Activated T-helper 17 cell treated with anti-CD3 and anti-CD28 coated beads, Interleukin-2, amount 50 U/mL, for 72 hours (primary cell): Measurements from ENCODE around the gene ZCCHC18. TPM values are rescaled to one million over a fixed set of nuclear protein-coding genes. Genes with fewer than 3 reads are reported as not detected.
A peak's percentile ranks its signal among the peaks of the same experiment; 100 is the strongest.

ENCODE experiments used
- ATAC-seq: fragments of 150-1000 bp; cut with Tn5 transposase; replicated peaks from 2 replicates; pipeline ENCODE4 v1.10.0; 2021; ENCODE audit warnings: mild to moderate bottlenecking, moderate library complexity
- H3K27ac Mint-ChIP-seq: one replicate; pipeline ENCODE4 v1.8.0; 2022; ENCODE audit warnings: mixed read lengths
- H3K27me3 Mint-ChIP-seq: one replicate; pipeline ENCODE4 v1.8.0; 2022; ENCODE audit warnings: mixed read lengths
- H3K36me3 Mint-ChIP-seq: one replicate; pipeline ENCODE4 v1.8.0; 2022; ENCODE audit warnings: low read depth, mild to moderate bottlenecking, mixed read lengths
- H3K4me1 Mint-ChIP-seq: one replicate; pipeline ENCODE4 v1.8.0; 2022; ENCODE audit warnings: mixed read lengths
- H3K4me3 Mint-ChIP-seq: one replicate; pipeline ENCODE4 v1.8.0; 2022; ENCODE audit warnings: mild to moderate bottlenecking, mixed read lengths
- H3K9me3 Mint-ChIP-seq: one replicate; pipeline ENCODE4 v1.8.0; 2022; ENCODE audit warnings: mixed read lengths
- total RNA-seq, 2 donors: library from RNA; stranded (reverse); gene quantifications; one replicate each; pipeline ENCODE4 v1.2.3, GENCODE V29; 2022

The ZCCHC18 gene
- total RNA-seq, 2 donors from 2014 or later = 1.6 to 2.0 TPM

- Mint-ChIP-seq H3K27ac (peak within 1 kb of the TSS; percentile 98), H3K4me3 (peak within 1 kb of the TSS; percentile 89), H3K36me3 (peaks cover 18% of the 10 kb centered on the region), H3K9me3 (no peaks in the 10 kb centered on the region), H3K27me3 (no peaks in the 10 kb centered on the region), H3K4me1 (no peaks in the 10 kb centered on the region)
- peak; percentile 95 for ATAC-seq
Measured at GRCh38 chrX:104156630-104157529, 44.6 kb downstream of the ZCCHC18 start, which contains the start of gene SLC25A53. Gene SLC25A53 (minus strand): TSS chrX:104157009. CDS start chrX:104105257, 51,752 bp downstream.

Other genes with a start within 250 kb of the ZCCHC18 start
- gene TMSB15B, start 149.9 kb upstream of the ZCCHC18 start, total RNA-seq = 10 to 100 TPM in 1 of 2 donors, 1 to 10 TPM in 1; 9.0 to 11.1 TPM
- gene H2BW1, start 98.8 kb upstream of the ZCCHC18 start, total RNA-seq = not detected
- not detected for gene H2BW2, start 72.6 kb upstream of the ZCCHC18 start, total RNA-seq
- gene TMSB15C, start 36.3 kb upstream of the ZCCHC18 start, total RNA-seq = 1 to 10 TPM; 5.1 to 5.4 TPM
- 1 to 10 TPM; 6.1 to 8.7 TPM for gene SLC25A53, start 44.5 kb downstream of the ZCCHC18 start, total RNA-seq
- gene FAM199X, start 53.9 kb downstream of the ZCCHC18 start, total RNA-seq = 1 to 10 TPM; 9.6 TPM
- gene ESX1, start 142.4 kb downstream of the ZCCHC18 start, total RNA-seq = not detected